Hepatocyte (in vitro differentiated cells): ENCODE results near the gene EFHD2.

Experiments used
- EZH2 ChIP-seq: fragments of 200-600 bp; sonication (generic); IDR thresholded peaks from 2 replicates; pipeline ENCODE4 v1.6.1; 2016; ENCODE audit warnings: antibody characterized with exemption, mild to moderate bottlenecking, borderline replicate concordance
- EZH2phosphoT487 ChIP-seq: fragments of 200-600 bp; sonication (generic); IDR thresholded peaks from one replicate; pipeline ENCODE4 v1.6.1; 2018; ENCODE audit warnings: antibody characterized with exemption, mild to moderate bottlenecking, low read depth, moderate library complexity; ENCODE audit not compliant: unreplicated experiment, severe bottlenecking
- TF ChIP-seq, protein P1 (sequence below): fragments of 200-600 bp; sonication (generic); IDR thresholded peaks from 2 replicates; pipeline ENCODE4 v1.5.1; 2016; ENCODE audit warnings: antibody characterized with exemption, mild to moderate bottlenecking; ENCODE audit not compliant: poor library complexity

DNA sequence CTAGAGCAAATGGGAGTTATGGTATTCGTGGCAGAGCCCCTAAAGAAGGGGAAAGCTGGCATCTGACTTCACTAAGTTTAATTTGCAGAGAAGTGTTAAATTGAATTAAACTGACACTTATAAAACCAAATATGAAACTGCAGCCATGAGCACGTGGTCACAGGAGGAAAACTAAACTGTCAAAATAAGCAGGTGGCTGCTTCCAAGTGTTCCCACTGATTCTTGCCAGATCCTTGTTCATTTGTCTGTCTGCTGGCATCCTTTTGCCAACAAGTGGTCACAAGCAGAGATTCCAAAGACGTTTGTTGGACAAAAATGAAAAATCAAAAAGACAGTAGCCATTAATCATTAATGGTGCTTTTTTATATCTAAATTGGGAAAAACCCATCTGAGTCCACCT, 59.7 kb downstream of the EFHD2 start:
- TF ChIP-seq, protein P1, sequence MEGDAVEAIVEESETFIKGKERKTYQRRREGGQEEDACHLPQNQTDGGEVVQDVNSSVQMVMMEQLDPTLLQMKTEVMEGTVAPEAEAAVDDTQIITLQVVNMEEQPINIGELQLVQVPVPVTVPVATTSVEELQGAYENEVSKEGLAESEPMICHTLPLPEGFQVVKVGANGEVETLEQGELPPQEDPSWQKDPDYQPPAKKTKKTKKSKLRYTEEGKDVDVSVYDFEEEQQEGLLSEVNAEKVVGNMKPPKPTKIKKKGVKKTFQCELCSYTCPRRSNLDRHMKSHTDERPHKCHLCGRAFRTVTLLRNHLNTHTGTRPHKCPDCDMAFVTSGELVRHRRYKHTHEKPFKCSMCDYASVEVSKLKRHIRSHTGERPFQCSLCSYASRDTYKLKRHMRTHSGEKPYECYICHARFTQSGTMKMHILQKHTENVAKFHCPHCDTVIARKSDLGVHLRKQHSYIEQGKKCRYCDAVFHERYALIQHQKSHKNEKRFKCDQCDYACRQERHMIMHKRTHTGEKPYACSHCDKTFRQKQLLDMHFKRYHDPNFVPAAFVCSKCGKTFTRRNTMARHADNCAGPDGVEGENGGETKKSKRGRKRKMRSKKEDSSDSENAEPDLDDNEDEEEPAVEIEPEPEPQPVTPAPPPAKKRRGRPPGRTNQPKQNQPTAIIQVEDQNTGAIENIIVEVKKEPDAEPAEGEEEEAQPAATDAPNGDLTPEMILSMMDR: no peak
- TF ChIP-seq EZH2: no peak
- no peak for TF ChIP-seq EZH2phosphoT487
